GM12801 (cell line): ENCODE data around the gene RNF223.

Source experiments
- CTCF ChIP-seq: IDR thresholded peaks from one replicate; pipeline ENCODE4 v1.5.1; 2011; ENCODE audit warnings: control low read depth; ENCODE audit not compliant: insufficient read length; ENCODE audit errors: extremely low read depth

RNF223 gene

GRCh38 chr1:1082776-1083415 is 8.8 kb upstream of the RNF223 start:
- TF ChIP-seq CTCF, result no peak

- TF ChIP-seq CTCF, result no peak
These were observed 8.2 kb upstream of the RNF223 start for GRCh38 chr1:1082239-1082775.

- no peak for TF ChIP-seq CTCF
These were observed 7.5 kb upstream of the RNF223 start for GRCh38 chr1:1081311-1082238.

- TF ChIP-seq CTCF, result no peak
These were observed 6.8 kb upstream of the RNF223 start for GRCh38 chr1:1080951-1081310.

- TF ChIP-seq CTCF, result no peak
These were observed 6.1 kb upstream of the RNF223 start for GRCh38 chr1:1080122-1080757.

GRCh38 chr1:1079408-1080121 is 5.5 kb upstream of the RNF223 start:
- TF ChIP-seq CTCF, result no peak
